Measurements from ENCODE around the gene NDUFS6. TPM values are rescaled to one million over a fixed set of nuclear protein-coding genes. Genes with fewer than 3 reads are reported as not detected.

The NDUFS6 gene
- total and polyA plus RNA-seq, 8 donors, result 12.8 to 95.0 (median 86.0) TPM; not detected in 1

- Histone ChIP-seq H3K27me3 (peaks cover 0 to 35% (median 4%) of the 10 kb centered on the region in 3 donors), H3K27ac (no peak overlapping the region), H3K9me3 (no peaks in the 10 kb centered on the region), H3K36me3 (no peaks in the 10 kb centered on the region), H3K4me3 (no peak overlapping the region), H3K4me1 (no peaks in the 10 kb centered on the region)
- DNase-seq, result no peak
- intact Hi-C loops (cut with DNase I; ENCODE audit: low total_unique reads), result loop anchor here (10.0 kb wide), 1 partner anchor 275 kb away; no protein-coding TSS in a partner anchor
- 83 to 87% (median 86%) methylated on average over 26 to 30 of the region's 30 CpGs for WGBS, 5 donors
- TF ChIP-seq CTCF (IDR thresholded peaks at IDR 0.05) (peak in 1 of 7 experiments; percentile 6), POLR2A (IDR thresholded peaks at IDR 0.05) (no peak)
Measured at GRCh38 chr5:1769752-1770442, 31.3 kb upstream of the NDUFS6 start.

GRCh38 chr5:1770443-1770802, 30.8 kb upstream of the NDUFS6 start:
- Histone ChIP-seq H3K27ac (no peak overlapping the region), H3K4me1 (no peaks in the 10 kb centered on the region), H3K27me3 (peaks cover 0 to 30% (median 0%) of the 10 kb centered on the region in 3 donors), H3K4me3 (no peak overlapping the region), H3K9me3 (no peaks in the 10 kb centered on the region), H3K36me3 (no peaks in the 10 kb centered on the region)
- no peak for TF ChIP-seq POLR2A (IDR thresholded peaks at IDR 0.05)
- no peak for TF ChIP-seq POLR2AphosphoS5 (IDR thresholded peaks at IDR 0.05)
- TF ChIP-seq CTCF (IDR thresholded peaks at IDR 0.05), result no peak
- TF ChIP-seq EP300 (IDR thresholded peaks at IDR 0.05), result no peak
- no peak for DNase-seq
- intact Hi-C loops (cut with DNase I; ENCODE audit: low total_unique reads), result no loop called here
- WGBS, 5 donors, result 52 to 67% (median 65%) methylated on average over 6 of the region's 6 CpGs

- Histone ChIP-seq H3K4me1 (no peaks in the 10 kb centered on the region), H3K36me3 (no peaks in the 10 kb centered on the region), H3K27me3 (peaks cover 0 to 20% (median 0%) of the 10 kb centered on the region in 3 donors), H3K27ac (no peak overlapping the region), H3K9me3 (no peaks in the 10 kb centered on the region), H3K4me3 (no peak overlapping the region)
- DNase-seq, result no peak
- 58 to 73% (median 65%) methylated on average over 17 to 20 of the region's 20 CpGs for WGBS, 5 donors
- no peak for TF ChIP-seq POLR2A (IDR thresholded peaks at IDR 0.05)
- no peak for TF ChIP-seq POLR2AphosphoS5 (IDR thresholded peaks at IDR 0.05)
- no peak for TF ChIP-seq EP300 (IDR thresholded peaks at IDR 0.05)
- TF ChIP-seq CTCF (IDR thresholded peaks at IDR 0.05), result no peak
- intact Hi-C loops (cut with DNase I; ENCODE audit: low total_unique reads), result no loop called here
Measured at GRCh38 chr5:1771149-1772065, 29.8 kb upstream of the NDUFS6 start.

GRCh38 chr5:1772634-1773033, 28.6 kb upstream of the NDUFS6 start:
- Histone ChIP-seq H3K27me3 (peaks cover 0 to 18% (median 0%) of the 10 kb centered on the region in 3 donors), H3K27ac (no peak overlapping the region), H3K36me3 (no peaks in the 10 kb centered on the region), H3K4me1 (no peaks in the 10 kb centered on the region), H3K9me3 (no peaks in the 10 kb centered on the region), H3K4me3 (no peak overlapping the region)
- TF ChIP-seq EP300 (IDR thresholded peaks at IDR 0.05), result no peak
- TF ChIP-seq CTCF (IDR thresholded peaks at IDR 0.05), result no peak
- no peak for TF ChIP-seq POLR2A (IDR thresholded peaks at IDR 0.05)
- TF ChIP-seq POLR2AphosphoS5 (IDR thresholded peaks at IDR 0.05), result no peak
- intact Hi-C loops (cut with DNase I; ENCODE audit: low total_unique reads), result no loop called here
- 10 to 23% (median 22%) methylated on average over 5 of the region's 5 CpGs for WGBS, 5 donors
- DNase-seq, result peak in 1 of 2 donors; percentile 38
